Activated effector memory CD4-positive, alpha-beta T cell treated with Interleukin-2 at 50 U/mL for 16 hours (primary cell): ENCODE measurements around the gene CTDSPL.
"Not testable (repeated sequence)": the region's sequence is repeated elsewhere in the genome, so short reads cannot be mapped to it uniquely, and the experiment has no call there.

Experiments used
- DNase-seq: peaks from one replicate; pipeline ENCODE4 v3.0.0-alpha.2; 2020

CTDSPL gene

DNA sequence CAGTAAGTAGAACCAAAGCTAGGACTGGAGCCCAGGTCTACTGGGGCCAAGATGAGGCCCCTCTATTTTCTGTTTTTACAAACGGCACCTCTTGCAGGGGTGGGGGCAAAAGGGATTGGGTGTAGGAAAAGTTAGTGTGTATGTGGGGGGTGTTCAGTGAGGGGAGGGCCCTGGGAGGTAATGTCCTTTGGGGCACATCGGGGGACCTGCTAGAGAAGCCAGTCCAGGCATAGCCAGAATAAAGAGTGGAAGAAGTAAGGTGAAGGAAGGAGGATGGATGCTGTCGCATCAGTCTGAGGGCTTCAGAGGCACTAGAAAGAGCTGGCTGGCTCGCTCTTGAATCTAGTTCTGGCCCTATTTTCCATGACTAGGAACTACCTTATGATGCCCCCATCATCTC, 165.2 kb downstream of the CTDSPL start:
- DNase-seq = no peak

GRCh38 chr3:38027466-38028465, 166.1 kb downstream of the CTDSPL start:
- no peak for DNase-seq

DNA sequence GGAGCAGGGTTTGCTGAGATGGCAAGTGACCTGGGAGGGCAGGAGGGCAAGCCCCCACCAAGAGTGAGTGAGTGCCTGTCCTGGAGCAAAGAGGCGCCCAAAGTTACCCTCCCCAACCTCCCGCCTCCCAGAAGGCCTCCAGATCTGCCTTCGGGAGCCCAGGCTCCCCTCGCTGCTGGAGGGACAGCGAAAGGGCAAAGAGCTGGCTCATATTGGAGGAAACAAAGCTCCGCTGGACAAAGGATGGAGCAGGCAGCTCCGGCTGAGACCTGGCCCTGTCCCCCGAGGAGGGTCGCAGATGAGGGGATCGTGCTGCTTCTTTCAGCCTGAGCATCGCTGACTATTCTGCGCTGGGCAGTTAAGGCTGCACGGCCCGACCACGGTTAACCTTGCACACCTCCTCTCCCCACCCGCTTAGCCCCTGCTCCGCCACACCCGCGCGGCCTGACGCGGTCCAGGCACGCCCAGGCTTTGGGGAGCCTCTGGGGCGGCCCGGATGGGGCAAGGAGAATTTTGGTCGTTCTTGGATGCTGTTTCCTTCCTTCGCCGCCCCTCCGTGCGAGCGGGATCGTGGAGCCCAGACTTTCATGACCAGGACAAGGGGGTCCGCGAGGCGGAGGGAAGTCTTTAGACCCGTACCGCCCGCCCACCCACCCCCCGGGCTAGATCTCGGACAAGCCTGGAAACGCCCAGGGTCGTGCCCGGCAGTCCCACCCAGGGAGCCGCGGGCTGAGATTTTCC, 167.1 kb downstream of the CTDSPL start:
- no peak for DNase-seq

DNA sequence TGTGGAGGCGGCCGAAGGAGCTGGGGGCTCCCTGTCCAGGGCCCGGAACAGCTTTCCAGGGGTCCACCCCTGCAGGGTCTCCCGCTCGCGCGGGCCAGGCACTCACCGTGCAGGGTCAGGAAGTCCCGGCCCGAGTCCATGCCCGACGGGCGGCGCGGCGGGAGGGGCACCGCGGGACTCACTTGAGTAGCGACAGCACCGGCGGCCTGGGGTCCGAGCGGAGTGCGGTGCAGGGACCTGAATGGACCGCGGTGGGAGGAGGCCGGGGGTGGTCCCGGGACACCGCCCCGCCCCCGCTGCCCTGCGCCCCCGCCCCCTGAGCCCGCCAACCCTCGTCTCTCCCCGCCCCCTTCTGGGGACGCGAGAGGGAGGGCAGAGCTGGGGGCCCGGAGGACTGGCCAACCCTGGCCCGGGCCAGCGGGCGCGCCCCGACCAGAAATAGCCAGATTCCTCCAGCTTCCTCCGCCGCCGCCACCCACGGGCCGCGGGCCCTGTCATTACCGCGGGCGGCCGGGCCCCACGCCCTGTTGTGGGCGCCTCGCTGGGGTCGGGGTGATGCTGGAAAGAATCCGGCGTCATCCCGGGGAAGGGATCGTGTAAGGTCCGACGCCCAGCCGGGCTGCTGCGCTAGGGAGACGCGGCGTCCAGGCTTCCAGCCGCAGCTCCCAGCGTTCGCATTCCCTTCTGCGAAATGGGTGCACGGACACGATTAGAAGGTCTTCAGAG, 167.9 kb downstream of the CTDSPL start, which contains the start of gene PLCD1:
Gene PLCD1 (minus strand): TSS at position 243 of the 726 bp plus-strand sequence. CDS start 103 bp downstream, at position 140.
- no peak for DNase-seq

DNA sequence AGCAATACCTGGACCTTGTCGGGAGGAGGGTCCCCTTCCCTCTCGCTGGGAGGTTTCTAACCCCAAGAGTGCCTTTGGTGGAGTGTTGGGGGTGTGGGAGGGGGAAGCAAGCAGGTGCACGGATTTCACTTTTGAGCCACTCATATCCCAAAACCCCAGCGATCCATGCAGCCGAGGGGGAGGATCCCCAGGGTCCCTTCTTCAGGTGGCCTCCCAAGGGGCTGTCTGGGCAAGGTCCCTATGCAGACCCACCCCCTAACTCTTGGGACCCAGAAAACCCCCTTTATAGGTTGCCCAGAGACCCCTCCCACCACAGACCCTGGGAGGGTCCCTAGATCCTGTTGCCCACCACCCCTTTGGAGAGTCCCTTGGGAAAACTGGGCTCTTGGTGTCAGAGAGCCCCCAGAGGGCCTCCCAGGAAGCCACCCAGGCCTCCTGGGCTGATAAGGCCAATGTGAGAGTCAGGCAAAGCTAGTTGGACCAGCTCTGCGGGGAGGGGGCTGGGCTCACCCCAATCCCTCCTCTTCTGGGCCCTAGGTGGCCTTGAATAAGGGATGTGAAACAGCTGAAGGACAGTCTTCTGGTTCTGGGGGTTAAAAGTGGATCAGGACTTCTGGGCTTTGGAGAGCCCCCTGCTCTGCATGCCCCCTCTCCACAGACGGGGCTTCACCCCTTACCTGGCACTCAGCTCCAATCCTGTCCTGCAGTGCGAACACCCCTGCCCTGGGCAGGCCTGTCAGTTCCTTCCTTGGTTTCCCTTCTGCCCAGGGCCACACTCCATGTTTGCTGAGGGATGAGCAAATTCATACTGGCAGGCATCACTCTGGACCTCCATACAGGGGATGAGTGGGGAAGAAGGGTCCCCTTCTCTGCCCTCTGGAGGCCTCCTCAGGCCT, 168.7 kb downstream of the CTDSPL start:
- no peak for DNase-seq

- peak; percentile 60 for DNase-seq
These were observed 169.6 kb downstream of the CTDSPL start for GRCh38 chr3:38031022-38031994.

GRCh38 chr3:38032328-38032865, 170.7 kb downstream of the CTDSPL start:
- DNase-seq = no peak

GRCh38 chr3:38033586-38033985, 171.9 kb downstream of the CTDSPL start:
- not testable (repeated sequence) for DNase-seq
